Fibroblast of lung (primary cell): Measurements from ENCODE around the gene VCP. TPM values are rescaled to one million over a fixed set of nuclear protein-coding genes. Genes with fewer than 3 reads are reported as not detected.

Experiments used
- DNase-seq, 2 donors: peaks; one replicate each; pipeline versions ENCODE4 v3.0.0 to v3.0.0-alpha.2; 2010; ENCODE audit warnings: low read depth in 2 of 2
- H2AFZ ChIP-seq: 2 replicates; pipeline ENCODE4 v1.5.1; 2012; ENCODE audit warnings: low read length, control low read depth, inconsistent platforms
- H3K27ac ChIP-seq: 2 replicates; pipeline ENCODE4 v1.5.1; 2011; ENCODE audit warnings: low read length, control low read depth; ENCODE audit not compliant: insufficient read depth
- H3K27me3 ChIP-seq: 2 replicates; pipeline ENCODE4 v1.5.1; 2011; ENCODE audit warnings: mild to moderate bottlenecking, low read length; ENCODE audit not compliant: control insufficient read depth, insufficient read depth
- H3K36me3 ChIP-seq: 2 replicates; pipeline ENCODE4 v1.5.1; 2011; ENCODE audit warnings: low read length; ENCODE audit not compliant: control insufficient read depth, insufficient read depth
- H3K4me1 ChIP-seq: 2 replicates; pipeline ENCODE4 v1.5.1; 2011; ENCODE audit warnings: low read length; ENCODE audit not compliant: control insufficient read depth, insufficient read depth; ENCODE audit errors: extremely low read depth
- H3K4me2 ChIP-seq: 2 replicates; pipeline ENCODE4 v1.5.1; 2011; ENCODE audit warnings: low read length, control low read depth; ENCODE audit not compliant: insufficient read depth; ENCODE audit errors: extremely low read depth
- H3K4me3 ChIP-seq, 4 experiments: fragments of 200-600 bp in 1 of 4; sonication (generic) in 1 of 4; replicated peaks in 1 of 4; 2 replicates each; pipeline ENCODE4 v1.5.1; 2011 to 2016; ENCODE audit warnings: low read length in 4 of 4, low read depth in 3 of 4, mild to moderate bottlenecking in 3 of 4, control low read depth in 2 of 4, inconsistent platforms in 1 of 4, mixed read lengths in 1 of 4; ENCODE audit not compliant: insufficient read depth in 1 of 4; ENCODE audit errors: control extremely low read depth in 1 of 4
- H3K79me2 ChIP-seq: 2 replicates; pipeline ENCODE4 v1.5.1; 2012; ENCODE audit warnings: mild to moderate bottlenecking, low read length, inconsistent platforms; ENCODE audit not compliant: control insufficient read depth, insufficient read depth
- H3K9ac ChIP-seq: 2 replicates; pipeline ENCODE4 v1.5.1; 2011; ENCODE audit warnings: mild to moderate bottlenecking, low read length, control low read depth; ENCODE audit not compliant: insufficient read depth
- H3K9me3 ChIP-seq: 2 replicates; pipeline ENCODE4 v1.5.1; 2012; ENCODE audit warnings: low read depth, low read length; ENCODE audit not compliant: control insufficient read depth, insufficient read depth
- H4K20me1 ChIP-seq: 2 replicates; pipeline ENCODE4 v1.5.1; 2011; ENCODE audit warnings: low read length; ENCODE audit not compliant: control insufficient read depth, insufficient read depth; ENCODE audit errors: extremely low read depth
- CTCF ChIP-seq, 2 donors: IDR thresholded peaks in 1 of 2; conservative IDR thresholded peaks in 1 of 2; 1 replicate in 1 of 2; 2 replicates in 1 of 2; pipeline ENCODE4 v1.5.1; 2011 to 2012; ENCODE audit warnings: low read length in 2 of 2, control low read depth in 1 of 2, inconsistent platforms in 1 of 2, low read depth in 1 of 2, mild to moderate bottlenecking in 1 of 2
- EZH2 ChIP-seq: IDR thresholded peaks from 2 replicates; pipeline ENCODE4 v1.5.1; 2012; ENCODE audit warnings: low read length, control low read depth, mild to moderate bottlenecking; ENCODE audit errors: missing control alignments
- polyA plus RNA-seq, 2 donors: library from polyadenylated mRNA; depleted of rRNA in 1 of 2; stranded (reverse) in 1 of 2; unstranded in 1 of 2; fragments of >200 nt; gene quantifications; 2 replicates each; pipeline ENCODE4 v1.2.1, GENCODE V29; 2011 to 2012; ENCODE audit warnings: missing spikeins in 1 of 2
- total RNA-seq: library from RNA; depleted of rRNA; stranded (reverse); fragments of >200 nt; gene quantifications from 2 replicates; pipeline ENCODE4 v1.2.1, GENCODE V29; 2014

Gene VCP
- total and polyA plus RNA-seq, 2 donors (not counting 1 experiment from before 2014, with no cell fraction given), result 298 to 340 TPM

GRCh38 chr9:35103660-35104191 is 31.3 kb upstream of the VCP start:
- Histone ChIP-seq H3K27me3 (no peaks in the 10 kb centered on the region), H3K27ac (peak overlapping the region; percentile 93), H3K9me3 (no peaks in the 10 kb centered on the region), H3K4me1 (peaks cover 8% of the 10 kb centered on the region), H2AFZ (no peak overlapping the region), H3K36me3 (peaks cover 21% of the 10 kb centered on the region), H4K20me1 (no peaks in the 10 kb centered on the region), H3K4me2 (peak overlapping the region; percentile 81), H3K79me2 (peaks cover 17% of the 10 kb centered on the region), H3K9ac (peak overlapping the region; percentile 59), H3K4me3 (peak overlapping the region in 2 of 4 experiments; percentile 92 to 96)
- TF ChIP-seq EZH2, result no peak
- TF ChIP-seq CTCF (conservative IDR thresholded peaks at IDR 0.05 in 1 of 2, IDR thresholded peaks at IDR 0.05 in 1 of 2; ENCODE audit: low read depth in 1 of 2, low read length in 2 of 2), result no peak
- DNase-seq, result no peak

GRCh38 chr9:35102769-35103659 is 30.6 kb upstream of the VCP start, which contains the start of gene STOML2:
Gene STOML2, minus strand, starts transcription at chr9:35103131. Its CDS starts 37 bp downstream, at chr9:35103094.
- Histone ChIP-seq H3K36me3 (peaks cover 21% of the 10 kb centered on the region), H2AFZ (peak within 1 kb of the TSS; percentile 61), H3K4me1 (peaks cover 8% of the 10 kb centered on the region), H3K4me2 (peak within 1 kb of the TSS; percentile 82), H3K27me3 (no peaks in the 10 kb centered on the region), H4K20me1 (no peaks in the 10 kb centered on the region), H3K27ac (peak within 1 kb of the TSS; percentile 93), H3K79me2 (peaks cover 15% of the 10 kb centered on the region), H3K4me3 (peak within 1 kb of the TSS; percentile 43 to 96 (median 82)), H3K9me3 (no peaks in the 10 kb centered on the region), H3K9ac (peak within 1 kb of the TSS; percentile 59)
- DNase-seq, result peak; percentile 97
- TF ChIP-seq CTCF (conservative IDR thresholded peaks at IDR 0.05 in 1 of 2, IDR thresholded peaks at IDR 0.05 in 1 of 2; ENCODE audit: low read depth in 1 of 2, low read length in 2 of 2) (no peak), EZH2 (no peak)

GRCh38 chr9:35102465-35102768 is 30.0 kb upstream of the VCP start:
- peaks cover 15% of the 10 kb centered on the region for H3K79me2 ChIP-seq
- DNase-seq, result peak in 1 of 2 donors; percentile 28
- peak overlapping the region; percentile 82 for H3K4me2 ChIP-seq
- peaks cover 21% of the 10 kb centered on the region for H3K36me3 ChIP-seq
- H3K27me3 ChIP-seq, result no peaks in the 10 kb centered on the region
- H3K9me3 ChIP-seq, result no peaks in the 10 kb centered on the region
- peak overlapping the region; percentile 93 for H3K27ac ChIP-seq
- peak overlapping the region; percentile 59 for H3K9ac ChIP-seq
- peak overlapping the region; percentile 43 to 96 (median 82) for H3K4me3 ChIP-seq
- TF ChIP-seq CTCF (conservative IDR thresholded peaks at IDR 0.05 in 1 of 2, IDR thresholded peaks at IDR 0.05 in 1 of 2; ENCODE audit: low read depth in 1 of 2, low read length in 2 of 2) (no peak), EZH2 (no peak)
- no peaks in the 10 kb centered on the region for H4K20me1 ChIP-seq
- H2AFZ ChIP-seq, result peak overlapping the region; percentile 15
- H3K4me1 ChIP-seq, result peaks cover 8% of the 10 kb centered on the region
